IPS-11a (cell line): ENCODE data around the gene KCND1.

Source experiments
- H3K4me3 ChIP-seq: one replicate; pipeline ENCODE4 v1.5.1; 2013; ENCODE audit warnings: low read depth, low read length, control low read depth

The KCND1 gene

GRCh38 chrX:48975041-48975440 is 3.4 kb upstream of the KCND1 start:
- no peak overlapping the region for H3K4me3 ChIP-seq

DNA sequence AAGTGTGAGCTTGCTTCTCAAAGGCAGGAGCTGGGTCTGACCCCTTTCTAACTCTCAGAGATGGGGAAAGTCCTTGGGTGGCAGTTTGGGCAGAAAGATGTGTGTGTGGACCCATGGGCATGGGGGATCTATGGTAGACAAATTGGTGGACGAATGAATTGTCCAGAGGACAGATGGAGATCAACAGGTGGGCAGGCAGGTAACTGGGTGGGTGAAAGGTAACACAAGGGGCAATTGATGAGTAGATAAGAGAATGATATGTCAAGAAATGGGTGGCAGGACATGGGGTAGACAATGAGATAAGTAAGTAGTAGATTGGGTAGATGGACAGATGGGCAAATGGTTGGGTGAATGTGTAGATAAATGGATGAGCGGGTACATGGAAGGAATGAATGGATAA is 2.9 kb upstream of the KCND1 start:
- no peak overlapping the region for H3K4me3 ChIP-seq

DNA sequence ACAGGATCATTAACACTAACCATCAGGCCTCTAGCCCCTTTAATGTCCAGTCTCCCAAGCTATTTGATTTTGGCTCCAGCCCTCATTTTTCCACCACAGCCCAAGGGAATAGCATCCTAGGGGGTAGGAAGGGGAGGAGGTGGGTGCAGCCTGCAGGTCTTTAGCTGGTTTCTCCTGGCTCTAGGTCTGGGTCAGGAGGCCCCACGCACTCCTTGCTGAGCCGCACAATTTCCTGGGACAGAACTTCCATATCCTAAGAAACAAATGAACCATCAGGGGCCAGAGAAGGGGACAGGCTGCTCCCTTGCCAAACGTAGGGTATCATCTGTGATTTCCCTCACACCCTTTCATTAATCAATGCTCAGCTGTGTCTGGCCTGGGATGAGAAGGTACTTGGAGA is 2.4 kb upstream of the KCND1 start:
- no peak overlapping the region for H3K4me3 ChIP-seq

GRCh38 chrX:48972220-48973164 is 848 bp upstream of the KCND1 start:
- peak overlapping the region; percentile 48 for H3K4me3 ChIP-seq

DNA sequence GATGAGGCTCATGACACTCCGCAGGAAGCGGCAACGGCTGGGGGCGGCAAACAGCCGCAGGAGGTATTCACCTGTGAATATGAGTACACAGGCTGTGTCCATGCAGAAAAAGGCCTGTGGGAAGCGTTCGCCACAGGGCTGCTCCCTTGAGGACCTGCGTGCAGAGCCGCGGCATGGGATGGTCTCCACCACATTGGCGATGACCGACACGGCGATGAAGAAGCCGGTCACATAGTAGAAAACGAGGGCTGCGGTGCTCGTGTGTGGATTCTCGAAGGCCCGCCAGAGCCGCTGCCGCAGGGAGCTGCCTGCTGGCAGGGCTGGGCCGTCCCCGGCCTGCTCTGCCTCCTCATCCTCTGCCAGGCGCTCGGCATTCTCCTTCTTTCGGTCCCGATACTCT is 2.2 kb downstream of the KCND1 start:
- no peak overlapping the region for H3K4me3 ChIP-seq

DNA sequence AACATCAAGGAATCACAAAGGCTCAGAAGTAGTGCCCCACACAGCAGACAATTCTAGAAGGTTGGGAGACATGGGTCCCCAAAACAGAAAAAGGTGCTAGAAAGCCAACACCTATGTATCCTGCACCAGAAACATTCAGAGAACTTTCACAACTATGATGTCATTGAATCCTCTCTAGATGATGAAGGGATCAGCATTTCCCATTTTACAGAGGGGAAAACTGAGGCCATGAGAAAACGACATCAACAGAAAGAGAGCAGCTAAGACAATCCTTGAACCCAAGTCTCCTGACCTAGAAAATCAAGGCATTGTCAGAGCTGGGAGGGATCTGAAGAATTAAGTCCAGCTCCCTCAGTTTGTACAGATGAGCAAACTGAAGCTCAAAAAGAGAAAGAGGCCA is 3.3 kb downstream of the KCND1 start:
- no peak overlapping the region for H3K4me3 ChIP-seq

GRCh38 chrX:48966796-48967579 is 4.7 kb downstream of the KCND1 start:
- no peak overlapping the region for H3K4me3 ChIP-seq

GRCh38 chrX:48965959-48966358 is 5.7 kb downstream of the KCND1 start:
- no peak overlapping the region for H3K4me3 ChIP-seq

GRCh38 chrX:48961585-48962091 is 10.0 kb downstream of the KCND1 start:
- H3K4me3 ChIP-seq: no peak overlapping the region

DNA sequence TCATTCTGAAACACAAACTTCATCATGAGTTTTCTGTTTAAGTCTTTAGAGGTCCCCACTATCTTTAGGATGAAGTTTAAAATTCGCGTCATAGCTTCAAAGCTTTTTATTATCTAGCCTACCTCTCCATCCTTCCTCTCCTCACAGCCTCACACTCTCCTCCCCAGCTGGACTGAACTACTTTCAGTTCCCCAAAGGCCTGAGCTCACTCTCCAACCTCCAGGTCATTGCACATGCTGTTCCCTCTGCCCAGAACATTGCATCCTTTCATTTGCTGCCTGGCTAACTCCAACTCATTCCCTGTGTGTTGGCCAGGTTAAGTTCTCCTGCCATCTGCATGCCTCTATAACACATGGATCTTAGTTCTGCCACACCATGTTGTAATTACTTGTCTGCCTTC is 11.4 kb downstream of the KCND1 start:
- H3K4me3 ChIP-seq: no peak overlapping the region

GRCh38 chrX:48958635-48959094 is 13.0 kb downstream of the KCND1 start:
- peak overlapping the region; percentile 35 for H3K4me3 ChIP-seq

GRCh38 chrX:48957827-48958634 is 13.6 kb downstream of the KCND1 start:
- peak overlapping the region; percentile 67 for H3K4me3 ChIP-seq

DNA sequence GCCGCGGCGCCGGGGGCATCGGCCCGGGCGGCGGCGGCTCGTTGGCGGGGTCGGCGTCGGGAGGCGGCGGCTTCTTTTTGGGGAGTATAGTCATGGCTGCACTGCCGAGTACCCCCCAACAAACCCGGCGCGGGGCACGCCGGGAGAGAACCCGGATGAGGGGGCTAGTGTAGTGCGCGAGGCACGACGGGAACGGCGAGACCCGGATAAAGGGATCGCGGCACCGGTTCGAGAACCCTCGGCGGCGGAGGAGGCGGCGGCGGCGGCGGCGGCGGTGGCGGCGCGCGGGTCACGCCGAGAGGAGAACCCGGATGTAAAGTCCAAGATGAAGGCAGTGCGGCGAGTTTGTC is 14.2 kb downstream of the KCND1 start, which contains the start of gene OTUD5:
TSS of gene OTUD5 (minus strand) at position 131 of the 350 bp plus-strand sequence. CDS start at position 94, 37 bp downstream.
- peak within 1 kb of the TSS; percentile 67 for H3K4me3 ChIP-seq

DNA sequence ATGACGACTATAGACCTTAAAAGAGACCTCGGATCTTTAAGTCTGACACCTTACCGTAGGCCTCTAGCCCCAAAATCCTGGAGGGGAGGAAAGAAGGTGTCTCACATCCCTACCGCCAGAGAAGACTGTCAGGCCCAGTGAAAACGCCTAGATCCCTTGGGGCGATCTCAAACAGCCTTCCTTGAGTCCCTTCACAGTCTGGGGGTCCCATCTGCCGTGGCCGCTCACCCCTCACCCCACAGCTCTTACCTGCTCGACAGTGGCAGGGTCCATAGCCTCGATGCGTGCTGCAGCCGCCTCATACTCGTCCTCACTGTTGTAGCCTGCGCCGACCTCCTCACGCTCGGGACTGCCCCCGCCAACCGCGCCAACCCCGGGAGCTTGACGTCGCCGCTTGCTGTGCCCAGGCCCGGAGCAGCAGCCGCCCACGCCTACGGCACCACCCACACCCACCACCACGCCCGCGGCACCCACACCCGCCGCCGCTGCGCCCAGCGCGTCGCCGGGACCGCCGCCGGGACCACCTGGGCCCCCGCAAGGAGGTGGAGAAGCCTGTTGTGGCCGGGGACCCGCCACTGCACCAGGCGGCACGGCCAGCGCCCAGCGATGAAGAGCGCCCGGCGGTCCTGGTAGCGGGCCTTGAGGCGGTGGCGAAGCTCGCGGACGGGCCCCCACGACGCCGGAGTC is 14.8 kb downstream of the KCND1 start:
- H3K4me3 ChIP-seq: peak overlapping the region; percentile 67

- no peak overlapping the region for H3K4me3 ChIP-seq
These were observed 23.1 kb downstream of the KCND1 start for GRCh38 chrX:48948589-48948988.

GRCh38 chrX:48945517-48946348 is 25.9 kb downstream of the KCND1 start:
- H3K4me3 ChIP-seq: no peak overlapping the region

- H3K4me3 ChIP-seq: no peak overlapping the region
These were observed 28.7 kb downstream of the KCND1 start for GRCh38 chrX:48942895-48943294.

DNA sequence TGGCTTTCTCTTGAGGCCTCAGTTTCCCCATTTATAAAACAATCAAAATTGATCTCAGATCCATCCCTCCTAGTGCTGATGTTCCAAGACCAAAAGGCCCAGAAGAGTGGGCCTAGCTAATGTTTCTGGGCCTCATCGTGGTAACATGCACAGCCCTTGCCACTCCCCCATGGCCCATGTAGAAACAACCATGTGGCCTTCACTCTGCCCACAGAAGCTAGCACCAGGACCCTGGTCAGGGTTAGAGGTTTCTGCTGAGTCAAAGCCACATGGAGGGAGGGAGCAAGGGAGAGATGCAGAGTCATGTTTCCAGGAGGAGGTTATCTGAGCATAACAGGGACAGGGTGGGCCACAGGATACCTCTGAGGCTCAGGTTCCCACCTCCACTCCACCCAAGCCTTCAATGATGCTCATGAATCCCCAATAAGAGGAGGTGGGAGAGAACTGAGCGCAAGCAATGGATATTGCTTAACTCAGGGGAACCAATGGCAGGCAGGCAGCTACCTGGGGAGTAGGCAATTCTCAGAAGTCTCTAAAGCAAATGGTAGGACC is 31.2 kb downstream of the KCND1 start:
- H3K4me3 ChIP-seq: no peak overlapping the region
